Heart right ventricle (tissue), 16 donors: Measurements from ENCODE around the gene PWWP2A. TPM values are rescaled to one million over a fixed set of nuclear protein-coding genes. Genes with fewer than 3 reads are reported as not detected.

Experiments
- ATAC-seq, 8 donors: fragments of 200-7000 bp; cut with Tn5 transposase; one replicate each; pipeline ENCODE4 v1.9.1; 2020; ENCODE audit warnings: mild to moderate bottlenecking in 8 of 8, moderate library complexity in 8 of 8, moderate number of reproducible peaks in 1 of 8
- DNase-seq, 2 donors: peaks; one replicate each; pipeline ENCODE4 v3.0.0-alpha.2; 2020
- H3K27ac ChIP-seq, 10 donors: fragments of 200-600 bp; sonication (generic) in 2 of 10; one replicate each; pipeline versions ENCODE4 v1.5.0 to v1.8.0; 2020 to 2022; ENCODE audit warnings: mild to moderate bottlenecking in 3 of 10
- H3K27me3 ChIP-seq, 7 donors: fragments of 200-600 bp; one replicate each; pipeline ENCODE4 v1.8.0; 2021 to 2022; ENCODE audit warnings: mild to moderate bottlenecking in 2 of 7
- H3K36me3 ChIP-seq, 9 donors: fragments of 200-600 bp; sonication (generic) in 1 of 9; one replicate each; pipeline versions ENCODE4 v1.5.0 to v1.8.0; 2020 to 2022; ENCODE audit warnings: mild to moderate bottlenecking in 2 of 9
- H3K4me1 ChIP-seq, 9 donors: fragments of 200-600 bp; sonication (generic) in 1 of 9; one replicate each; pipeline versions ENCODE4 v1.5.0 to v1.8.0; 2020 to 2022; ENCODE audit warnings: mild to moderate bottlenecking in 4 of 9
- H3K4me3 ChIP-seq, 10 donors: fragments of 200-600 bp; sonication (generic) in 2 of 10; one replicate each; pipeline versions ENCODE4 v1.5.0 to v1.8.0; 2020 to 2022; ENCODE audit warnings: mild to moderate bottlenecking in 7 of 10, moderate library complexity in 2 of 10
- H3K9me3 ChIP-seq, 11 donors: fragments of 200-600 bp in 10 of 11; sonication (generic) in 2 of 11; one replicate each; pipeline versions ENCODE4 v1.5.0 to v1.8.0; 2013 to 2022; ENCODE audit warnings: mild to moderate bottlenecking in 2 of 11, control low read depth in 1 of 11, moderate library complexity in 1 of 11
- CTCF ChIP-seq, 9 donors: fragments of 200-600 bp; sonication (generic) in 2 of 9; IDR thresholded peaks; one replicate each; pipeline versions ENCODE4 v1.5.0 to v1.8.0; 2021 to 2022; ENCODE audit warnings: antibody characterized with exemption in 9 of 9, mild to moderate bottlenecking in 5 of 9, moderate library complexity in 1 of 9
- WGBS, 2 donors: extraction: QIAGEN DNeasy Blood & Tissue Kit; methylation state at CpG; one replicate each; pipeline ENCODE4 v1.1.7; 2013; ENCODE audit warnings: inconsistent platforms in 1 of 2; 5-methylcytosine and 5-hydroxymethylcytosine counted together
- intact Hi-C, 10 donors: fragments of 100-400 bp; cut with DNase I; formaldehyde crosslinking; loops; one replicate each; pipeline versions ENCODE4 v1.11.1 to v1.14.2; 2022
- polyA plus RNA-seq, 2 donors: library from polyadenylated mRNA; stranded (reverse); fragments of 200-250 nt; gene quantifications; one replicate each; pipeline ENCODE4 v1.2.3, GENCODE V29; 2013
- total RNA-seq, 10 donors: library from RNA; stranded (reverse); fragmentation: NEBNext Ultra II Directional in 3 of 10; extraction: Animal tissue kit (Norgen Biotek cat#: 25700) in 3 of 10; gene quantifications; one replicate each; pipeline versions ENCODE4 v1.2.1 to v1.2.4, GENCODE V29; 2021 to 2023
- donor health status: Arrhythmogenic right ventricular cardiomyopathy.
- donor health status: ischemic (EF 13 %, LVEDD 7.1; RV severe dilation, severe dysfunction).
- donor health status: healthy with polysubstance abuse.
- donor health status: DM: no; HTN: yes; CAD: no.
- donor health status: DM: no; HTN: no; CAD: no.
- donor health status: ischemic (EF 25% LVEDD 6.9; RV normal size, moderate dysfunction).
- donor health status: ischemic (EF 25% LVEDD 5.7; RV mildly dilated, moderate dysfunction).
- donor health status: healthy.
- donor health status: DM: yes; HTN: yes; CAD: no.
- donor health status: Ischemic cardiomyopathy.
- donor health status: ischemic (EF 35%, LVEDD 5.7; RV mildly dilated, moderate dysfunction).
- donor health status: nonischemic (EF 11% LVEDD 7.7; RV severe dilation, severe dysfunction).
- donor health status: DM: yes; HTN: yes; CAD: no.
- donor health status: PGD.
- donor health status: ischemic (EF 29% LVEDD 5.4; RV normal size, mild dysfunction).
- donor health status: nonischemic (EF 23%, LVEDD 6.1; RV moderate dilation, normal function).

The PWWP2A gene
- total and polyA plus RNA-seq, 12 donors, result 4.5 to 14.7 (median 12.0) TPM

DNA sequence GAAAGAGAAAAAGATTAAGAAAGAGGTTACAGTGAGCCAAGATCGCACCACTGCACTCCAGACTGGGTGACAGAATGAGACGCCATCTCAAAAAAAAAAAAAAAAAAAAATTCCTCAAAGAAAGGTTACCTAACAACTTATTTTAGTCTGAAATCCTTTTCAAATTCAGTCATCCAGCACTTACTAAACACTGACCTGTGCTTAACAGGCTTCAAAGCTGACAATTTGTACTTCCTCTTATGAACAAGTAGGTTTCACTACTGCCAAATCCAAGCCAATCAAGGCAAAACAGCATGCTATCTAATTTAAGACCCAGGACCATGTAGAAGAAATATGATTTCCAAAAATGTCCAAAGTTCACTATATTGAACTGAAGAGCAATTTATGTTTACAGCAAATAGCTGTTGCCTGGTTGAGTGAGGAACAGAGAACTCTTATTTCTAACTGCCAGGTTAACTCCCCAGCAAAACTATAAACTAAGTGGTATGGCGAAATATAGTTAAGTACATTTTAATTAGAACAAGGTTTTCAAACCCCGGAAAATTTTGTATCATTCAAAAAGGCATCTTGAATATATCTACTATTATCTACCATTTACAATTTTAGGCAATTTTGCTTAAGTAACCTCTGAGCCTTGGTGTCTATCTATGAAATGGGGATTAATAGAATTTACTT, 13.4 kb downstream of the PWWP2A start:
- intact Hi-C loops, result loop anchor here in 1 of 10 donors (10.0 kb wide), 1 partner anchor 279 kb away; no protein-coding TSS in a partner anchor
- Histone ChIP-seq H3K27me3 (no peaks in the 10 kb centered on the region), H3K27ac (no peak overlapping the region), H3K36me3 (peaks cover 0 to 55% (median under 1%) of the 10 kb centered on the region in 9 donors), H3K4me1 (peaks cover 0 to 36% (median 16%) of the 10 kb centered on the region in 9 donors), H3K4me3 (no peak overlapping the region), H3K9me3 (no peaks in the 10 kb centered on the region)
- 89 to 93% methylated on average over 4 of the region's 4 CpGs for WGBS, 2 donors
- TF ChIP-seq CTCF (IDR thresholded peaks at IDR 0.05), result no peak
- ATAC-seq (no peak), DNase-seq (no peak)

- H3K27me3 ChIP-seq, result no peaks in the 10 kb centered on the region
- TF ChIP-seq CTCF (IDR thresholded peaks at IDR 0.05), result no peak
- intact Hi-C loops, result no loop called here
- no peak overlapping the region for H3K27ac ChIP-seq
- H3K4me1 ChIP-seq, result peaks cover 0 to 31% (median 0%) of the 10 kb centered on the region in 9 donors
- peaks cover 0 to 67% (median 12%) of the 10 kb centered on the region in 9 donors for H3K36me3 ChIP-seq
- ATAC-seq (no peak), DNase-seq (no peak)
- WGBS, 2 donors, result 95 to 97% methylated on average over 4 of the region's 4 CpGs
- no peaks in the 10 kb centered on the region for H3K9me3 ChIP-seq
- H3K4me3 ChIP-seq, result no peak overlapping the region
Observed at GRCh38 chr5:160097991-160098390, 21.3 kb downstream of the PWWP2A start.

DNA sequence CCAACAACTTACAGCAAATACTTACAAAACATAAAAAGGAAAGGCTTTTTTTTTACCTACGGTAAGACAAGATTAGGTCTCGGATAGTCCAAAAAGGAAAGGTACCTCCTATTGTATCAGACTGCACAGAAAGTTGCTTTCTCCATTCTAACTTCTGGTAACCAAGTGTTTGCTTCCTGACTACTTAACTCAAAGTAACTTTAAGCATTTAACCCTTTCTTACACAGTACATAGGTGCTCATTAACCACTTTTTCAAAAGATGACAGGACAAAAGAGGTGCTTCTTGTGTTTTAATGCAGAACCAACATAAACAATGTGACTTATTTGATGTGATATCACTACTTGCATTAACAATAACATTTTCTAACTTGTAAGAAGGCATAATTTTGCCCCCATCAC, 23.1 kb downstream of the PWWP2A start:
- Histone ChIP-seq H3K27me3 (no peaks in the 10 kb centered on the region), H3K4me3 (no peak overlapping the region), H3K4me1 (peaks cover 0 to 22% (median 0%) of the 10 kb centered on the region in 9 donors), H3K9me3 (no peaks in the 10 kb centered on the region), H3K27ac (no peak overlapping the region), H3K36me3 (peaks cover 0 to 83% (median 21%) of the 10 kb centered on the region in 9 donors)
- DNase-seq (no peak), ATAC-seq (no peak)
- intact Hi-C loops, result no loop called here
- 97 to 99% methylated on average over 2 of the region's 2 CpGs for WGBS, 2 donors
- no peak for TF ChIP-seq CTCF (IDR thresholded peaks at IDR 0.05)

DNA sequence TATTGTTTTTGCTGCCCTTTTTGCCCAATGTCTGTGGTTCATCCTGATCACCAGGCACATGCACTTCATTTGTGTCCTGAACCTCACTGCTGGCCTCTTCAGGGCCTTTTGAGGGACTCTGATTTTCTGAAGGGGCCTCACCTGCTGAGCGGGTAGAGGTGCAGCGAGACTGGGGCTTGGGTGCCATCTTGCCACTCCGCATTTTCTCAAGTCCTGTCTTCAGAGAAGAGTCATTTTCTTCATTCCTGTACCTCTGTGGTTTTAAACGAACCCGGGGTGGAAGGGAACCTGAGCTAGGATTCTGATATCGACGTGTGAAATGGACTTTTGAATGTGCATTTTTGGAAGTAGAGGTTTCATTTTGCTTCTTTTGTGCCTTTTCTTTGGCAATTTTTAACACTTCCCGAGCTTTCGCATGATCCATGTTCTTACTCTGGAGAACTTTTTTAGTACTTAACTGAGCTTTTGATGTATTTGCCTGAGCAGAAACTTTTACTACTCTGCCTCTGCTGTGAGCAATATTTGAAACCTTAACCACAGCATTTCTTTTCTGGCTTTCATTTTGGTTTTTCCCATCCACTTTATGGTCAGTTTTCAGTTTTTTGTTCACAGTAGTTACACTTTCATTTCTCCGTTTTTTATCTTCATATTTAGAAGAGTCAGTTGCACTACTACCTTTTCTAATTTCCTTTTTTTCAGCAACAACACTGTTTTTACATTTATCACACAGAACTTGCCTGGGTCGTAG, 26.1 kb downstream of the PWWP2A start:
- 93 to 95% methylated on average over 11 of the region's 11 CpGs for WGBS, 2 donors
- H3K27ac ChIP-seq, result no peak overlapping the region
- no peak for ATAC-seq
- intact Hi-C loops, result no loop called here
- no peak for TF ChIP-seq CTCF (IDR thresholded peaks at IDR 0.05)
- H3K4me3 ChIP-seq, result no peak overlapping the region
- DNase-seq, result no peak
- H3K36me3 ChIP-seq, result peaks cover 0 to 58% (median 19%) of the 10 kb centered on the region in 9 donors
- H3K4me1 ChIP-seq, result peaks cover 0 to 25% (median 0%) of the 10 kb centered on the region in 9 donors
- H3K9me3 ChIP-seq, result no peaks in the 10 kb centered on the region
- H3K27me3 ChIP-seq, result no peaks in the 10 kb centered on the region
